Hippocampal formation (tissue), 2 donors: ENCODE measurements around the gene AKAP1.
"Not testable (repeated sequence)": the region's sequence is repeated elsewhere in the genome, so short reads cannot be mapped to it uniquely, and the experiment has no call there.

ENCODE experiments used
- DNase-seq, 2 donors: peaks; one replicate each; lab custom pipeline; 2025; lab: John Stamatoyannopoulos, UW

Gene AKAP1

GRCh38 chr17:57075193-57075592, 9.9 kb upstream of the AKAP1 start:
- DNase-seq, result no peak

- DNase-seq, result no peak
These were observed 9.3 kb upstream of the AKAP1 start for GRCh38 chr17:57075785-57076184.

- DNase-seq, result no peak
These were observed 8.0 kb upstream of the AKAP1 start for GRCh38 chr17:57077000-57077399.

- DNase-seq, result no peak
These were observed 6.8 kb upstream of the AKAP1 start for GRCh38 chr17:57078274-57078673.

GRCh38 chr17:57080718-57081117, 4.3 kb upstream of the AKAP1 start:
- DNase-seq, result no peak

- DNase-seq, result no peak
These were observed 2.6 kb upstream of the AKAP1 start for GRCh38 chr17:57082441-57082840.

- DNase-seq, result no peak
These were observed 665 bp upstream of the AKAP1 start for GRCh38 chr17:57084361-57084801.

- peak; percentile 46 to 63 for DNase-seq
These were observed 512 bp downstream of the AKAP1 start for GRCh38 chr17:57085448-57086068.

GRCh38 chr17:57086069-57086930, 1.3 kb downstream of the AKAP1 start:
- DNase-seq, result no peak

- DNase-seq, result no peak
These were observed 3.3 kb downstream of the AKAP1 start for GRCh38 chr17:57088298-57088697.

- no peak for DNase-seq
These were observed 4.3 kb downstream of the AKAP1 start for GRCh38 chr17:57089391-57089790.

- no peak for DNase-seq
These were observed 5.6 kb downstream of the AKAP1 start for GRCh38 chr17:57090560-57091185.

- peak; percentile 31 to 41 for DNase-seq
These were observed 6.2 kb downstream of the AKAP1 start for GRCh38 chr17:57091186-57091618.

- no peak for DNase-seq
These were observed 7.1 kb downstream of the AKAP1 start for GRCh38 chr17:57092171-57092570.

- peak in 1 of 2 donors; percentile 47 for DNase-seq
These were observed 7.7 kb downstream of the AKAP1 start for GRCh38 chr17:57092779-57093178.

GRCh38 chr17:57096472-57097202, 11.6 kb downstream of the AKAP1 start:
- DNase-seq, result no peak

- no peak for DNase-seq
These were observed 12.9 kb downstream of the AKAP1 start for GRCh38 chr17:57097832-57098421.

- DNase-seq, result no peak
These were observed 14.1 kb downstream of the AKAP1 start for GRCh38 chr17:57099165-57099564.

- DNase-seq, result no peak
These were observed 17.1 kb downstream of the AKAP1 start for GRCh38 chr17:57102122-57102521.

GRCh38 chr17:57102660-57103059, 17.6 kb downstream of the AKAP1 start:
- DNase-seq, result not testable (repeated sequence)

- DNase-seq, result no peak
These were observed 19.6 kb downstream of the AKAP1 start for GRCh38 chr17:57104461-57105175.
